Parathyroid adenoma (tissue), 2 donors: Measurements from ENCODE around the gene FAM78B.

Source experiments
- H2AFZ ChIP-seq: fragments of 300-600 bp; sonication (generic); one replicate; pipeline ENCODE4 v1.7.0; 2017; ENCODE audit warnings: antibody characterized with exemption, mild to moderate bottlenecking
- H3K27ac ChIP-seq: fragments of 300-600 bp; sonication (generic); one replicate; pipeline ENCODE4 v1.7.0; 2017
- H3K27me3 ChIP-seq: fragments of 300-600 bp; sonication (generic); one replicate; pipeline ENCODE4 v1.7.0; 2017; ENCODE audit warnings: low read length; ENCODE audit not compliant: control insufficient read depth, insufficient read depth
- H3K36me3 ChIP-seq: fragments of 300-600 bp; sonication (generic); one replicate; pipeline ENCODE4 v1.7.0; 2017; ENCODE audit warnings: low read length; ENCODE audit not compliant: control insufficient read depth, insufficient read depth
- H3K4me1 ChIP-seq: fragments of 300-600 bp; sonication (generic); one replicate; pipeline ENCODE4 v1.7.0; 2017; ENCODE audit warnings: control low read depth
- H3K4me2 ChIP-seq: fragments of 300-600 bp; sonication (generic); one replicate; pipeline ENCODE4 v1.7.0; 2017; ENCODE audit warnings: low read length
- H3K4me3 ChIP-seq: fragments of 300-600 bp; sonication (generic); one replicate; pipeline ENCODE4 v1.7.0; 2017; ENCODE audit warnings: low read depth, low read length
- H3K79me2 ChIP-seq: fragments of 300-600 bp; sonication (generic); one replicate; pipeline ENCODE4 v1.7.0; 2017; ENCODE audit warnings: control low read depth
- H3K9ac ChIP-seq: fragments of 300-600 bp; sonication (generic); one replicate; pipeline ENCODE4 v1.7.0; 2017; ENCODE audit warnings: mild to moderate bottlenecking
- H3K9me3 ChIP-seq: fragments of 300-600 bp; sonication (generic); one replicate; pipeline ENCODE4 v1.7.0; 2017; ENCODE audit warnings: low read length; ENCODE audit not compliant: control insufficient read depth
- TF ChIP-seq, protein P1 (sequence below): fragments of 300-600 bp; sonication (generic); IDR thresholded peaks from one replicate; pipeline ENCODE4 v1.7.0; 2017; ENCODE audit warnings: antibody characterized with exemption, mild to moderate bottlenecking
- donor health status: primary hyperparathyroidism.

The FAM78B gene

GRCh38 chr1:166082601-166083000, 84.2 kb downstream of the FAM78B start:
- H3K27ac ChIP-seq: no peak overlapping the region
- H2AFZ ChIP-seq: no peak overlapping the region
- H3K9me3 ChIP-seq: no peaks in the 10 kb centered on the region
- H3K9ac ChIP-seq: no peak overlapping the region
- H3K36me3 ChIP-seq: no peaks in the 10 kb centered on the region
- H3K4me1 ChIP-seq: peaks cover 22% of the 10 kb centered on the region
- H3K4me2 ChIP-seq: no peak overlapping the region
- H3K4me3 ChIP-seq: no peak overlapping the region
- TF ChIP-seq, protein P1, sequence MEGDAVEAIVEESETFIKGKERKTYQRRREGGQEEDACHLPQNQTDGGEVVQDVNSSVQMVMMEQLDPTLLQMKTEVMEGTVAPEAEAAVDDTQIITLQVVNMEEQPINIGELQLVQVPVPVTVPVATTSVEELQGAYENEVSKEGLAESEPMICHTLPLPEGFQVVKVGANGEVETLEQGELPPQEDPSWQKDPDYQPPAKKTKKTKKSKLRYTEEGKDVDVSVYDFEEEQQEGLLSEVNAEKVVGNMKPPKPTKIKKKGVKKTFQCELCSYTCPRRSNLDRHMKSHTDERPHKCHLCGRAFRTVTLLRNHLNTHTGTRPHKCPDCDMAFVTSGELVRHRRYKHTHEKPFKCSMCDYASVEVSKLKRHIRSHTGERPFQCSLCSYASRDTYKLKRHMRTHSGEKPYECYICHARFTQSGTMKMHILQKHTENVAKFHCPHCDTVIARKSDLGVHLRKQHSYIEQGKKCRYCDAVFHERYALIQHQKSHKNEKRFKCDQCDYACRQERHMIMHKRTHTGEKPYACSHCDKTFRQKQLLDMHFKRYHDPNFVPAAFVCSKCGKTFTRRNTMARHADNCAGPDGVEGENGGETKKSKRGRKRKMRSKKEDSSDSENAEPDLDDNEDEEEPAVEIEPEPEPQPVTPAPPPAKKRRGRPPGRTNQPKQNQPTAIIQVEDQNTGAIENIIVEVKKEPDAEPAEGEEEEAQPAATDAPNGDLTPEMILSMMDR: no peak
- H3K27me3 ChIP-seq: no peaks in the 10 kb centered on the region
- H3K79me2 ChIP-seq: no peaks in the 10 kb centered on the region

GRCh38 chr1:166080967-166081870, 85.6 kb downstream of the FAM78B start:
- peak overlapping the region; percentile 88 for H3K27ac ChIP-seq
- H3K4me3 ChIP-seq: no peak overlapping the region

DNA sequence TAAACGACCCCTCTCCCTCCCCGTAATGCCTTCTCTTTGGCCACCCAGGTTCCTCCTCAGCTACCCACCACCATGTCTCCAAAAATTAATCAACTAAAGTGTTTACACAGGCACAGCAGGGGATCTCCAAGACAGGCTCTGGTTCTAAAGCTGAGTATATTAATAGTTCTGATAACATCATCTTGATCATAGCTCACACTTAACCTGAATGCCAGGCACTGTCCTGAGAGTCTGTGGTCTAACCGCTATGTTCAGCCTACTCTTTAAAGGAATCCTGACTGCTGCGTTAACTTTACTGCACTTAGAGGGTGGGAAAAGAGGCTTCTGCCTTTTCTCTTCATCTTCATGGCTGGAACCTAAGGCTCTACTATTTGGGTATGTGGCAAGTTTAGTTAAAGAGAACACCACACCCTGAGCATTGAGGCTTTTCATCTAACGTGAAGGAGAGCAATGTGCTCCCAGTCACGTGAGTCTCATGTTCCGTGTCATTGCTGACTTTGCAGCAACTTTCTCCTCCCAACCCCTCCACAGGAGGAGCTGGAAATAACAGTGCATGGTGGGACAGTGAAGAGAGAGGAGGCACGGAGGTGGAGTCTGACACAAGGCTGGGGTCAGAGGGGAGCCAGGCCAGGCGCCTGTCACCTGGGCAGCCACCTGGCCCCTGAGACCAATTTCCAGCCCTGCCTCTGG, 86.4 kb downstream of the FAM78B start:
- peak overlapping the region; percentile 88 for H3K27ac ChIP-seq
- H3K4me3 ChIP-seq: no peak overlapping the region
- H3K4me2 ChIP-seq: no peak overlapping the region
- peaks cover 16% of the 10 kb centered on the region for H3K4me1 ChIP-seq
- H3K9me3 ChIP-seq: no peaks in the 10 kb centered on the region
- no peaks in the 10 kb centered on the region for H3K36me3 ChIP-seq
- H3K27me3 ChIP-seq: no peaks in the 10 kb centered on the region
- H3K79me2 ChIP-seq: no peaks in the 10 kb centered on the region
- H3K9ac ChIP-seq: no peak overlapping the region
- peak overlapping the region; percentile 67 for H2AFZ ChIP-seq
- TF ChIP-seq, protein P1: no peak

More at GRCh38 chr1:166080967-166081870, 85.6 kb downstream of the FAM78B start:
- peaks cover 21% of the 10 kb centered on the region for H3K4me1 ChIP-seq
- H3K27me3 ChIP-seq: no peaks in the 10 kb centered on the region
- no peaks in the 10 kb centered on the region for H3K79me2 ChIP-seq
- H2AFZ ChIP-seq: peak overlapping the region; percentile 67
- no peak overlapping the region for H3K4me2 ChIP-seq
- H3K9ac ChIP-seq: no peak overlapping the region
- H3K9me3 ChIP-seq: no peaks in the 10 kb centered on the region
- TF ChIP-seq, protein P1: no peak
- no peaks in the 10 kb centered on the region for H3K36me3 ChIP-seq

- Histone ChIP-seq H3K4me1 (peaks cover 13% of the 10 kb centered on the region), H3K4me2 (no peak overlapping the region), H3K27me3 (no peaks in the 10 kb centered on the region), H3K27ac (peak overlapping the region; percentile 88), H3K36me3 (no peaks in the 10 kb centered on the region), H2AFZ (no peak overlapping the region), H3K9ac (no peak overlapping the region), H3K4me3 (no peak overlapping the region), H3K79me2 (no peaks in the 10 kb centered on the region), H3K9me3 (no peaks in the 10 kb centered on the region)
- TF ChIP-seq, protein P1: no peak
Observed at GRCh38 chr1:166079276-166079675, 87.5 kb downstream of the FAM78B start.
